Right atrium auricular region (tissue), 2 donors: ENCODE measurements around the gene CNPPD1. TPM values are rescaled to one million over a fixed set of nuclear protein-coding genes. Genes with fewer than 3 reads are reported as not detected.

ENCODE experiments used
- DNase-seq: peaks from one replicate; pipeline ENCODE4 v3.0.0-alpha.2; 2019; ENCODE audit warnings: low spot score
- H3K27ac ChIP-seq, 2 donors: fragments of 200-600 bp; sonication (generic); 1 replicate in 1 of 2; 2 replicates in 1 of 2; pipeline ENCODE4 v1.5.1; 2016 to 2019
- H3K27me3 ChIP-seq, 2 donors: fragments of 200-600 bp; sonication (generic); one replicate each; pipeline versions ENCODE4 v1.5.1 to v1.6.0; 2017 to 2019
- H3K36me3 ChIP-seq: fragments of 200-600 bp; sonication (generic); one replicate; pipeline ENCODE4 v1.5.1; 2016
- H3K4me1 ChIP-seq, 2 donors: fragments of 200-600 bp; sonication (generic); one replicate each; pipeline versions ENCODE4 v1.5.1 to v1.6.0; 2017 to 2019
- H3K4me3 ChIP-seq, 2 donors: fragments of 200-600 bp; sonication (generic); 1 replicate in 1 of 2; 2 replicates in 1 of 2; pipeline ENCODE4 v1.5.1; 2017 to 2019; ENCODE audit warnings: mild to moderate bottlenecking in 1 of 2, moderate library complexity in 1 of 2
- H3K9me3 ChIP-seq, 2 donors: fragments of 200-600 bp; sonication (generic); one replicate each; pipeline ENCODE4 v1.5.1; 2019
- CTCF ChIP-seq, 2 donors: fragments of 200-600 bp; sonication (generic); IDR thresholded peaks; one replicate each; pipeline ENCODE4 v1.5.1; 2019; ENCODE audit warnings: antibody characterized with exemption in 2 of 2
- total RNA-seq, 2 donors: library from RNA; depleted of rRNA; stranded (reverse); fragments of >200 nt; gene quantifications; one replicate each; pipeline ENCODE4 v1.1.0, GENCODE V29; 2016

The CNPPD1 gene
- total RNA-seq, 2 donors from 2014 or later: 32.4 to 42.3 TPM

GRCh38 chr2:219131744-219132143 is 45.0 kb downstream of the CNPPD1 start:
- no peak overlapping the region for H3K27ac ChIP-seq
- no peaks in the 10 kb centered on the region for H3K36me3 ChIP-seq
- no peaks in the 10 kb centered on the region for H3K27me3 ChIP-seq
- DNase-seq: no peak
- no peak for TF ChIP-seq CTCF (IDR thresholded peaks at IDR 0.05)
- no peak overlapping the region for H3K4me3 ChIP-seq
- no peaks in the 10 kb centered on the region for H3K9me3 ChIP-seq
- H3K4me1 ChIP-seq: peaks cover 0 to 21% of the 10 kb centered on the region in 2 donors

GRCh38 chr2:219131327-219131726 is 45.4 kb downstream of the CNPPD1 start:
- Histone ChIP-seq H3K4me1 (peaks cover 0 to 25% of the 10 kb centered on the region in 2 donors), H3K27ac (no peak overlapping the region), H3K9me3 (no peaks in the 10 kb centered on the region), H3K27me3 (no peaks in the 10 kb centered on the region), H3K4me3 (no peak overlapping the region), H3K36me3 (no peaks in the 10 kb centered on the region)
- TF ChIP-seq CTCF (IDR thresholded peaks at IDR 0.05): no peak
- DNase-seq: no peak

GRCh38 chr2:219129589-219129988 is 47.1 kb downstream of the CNPPD1 start:
- no peak for DNase-seq
- Histone ChIP-seq H3K9me3 (no peaks in the 10 kb centered on the region), H3K36me3 (no peaks in the 10 kb centered on the region), H3K27me3 (no peaks in the 10 kb centered on the region), H3K4me1 (peaks cover 0 to 33% of the 10 kb centered on the region in 2 donors), H3K4me3 (no peak overlapping the region), H3K27ac (no peak overlapping the region)
- no peak for TF ChIP-seq CTCF (IDR thresholded peaks at IDR 0.05)

- no peak overlapping the region for H3K27ac ChIP-seq
- no peaks in the 10 kb centered on the region for H3K36me3 ChIP-seq
- peaks cover 0 to 36% of the 10 kb centered on the region in 2 donors for H3K4me1 ChIP-seq
- DNase-seq: no peak
- no peak for TF ChIP-seq CTCF (IDR thresholded peaks at IDR 0.05)
- H3K4me3 ChIP-seq: no peak overlapping the region
- H3K9me3 ChIP-seq: no peaks in the 10 kb centered on the region
- H3K27me3 ChIP-seq: no peaks in the 10 kb centered on the region
Measured at GRCh38 chr2:219128396-219128795, 48.3 kb downstream of the CNPPD1 start.

GRCh38 chr2:219127037-219127635 is 49.6 kb downstream of the CNPPD1 start:
- Histone ChIP-seq H3K4me1 (peaks cover 0 to 36% of the 10 kb centered on the region in 2 donors), H3K9me3 (no peaks in the 10 kb centered on the region), H3K27ac (no peak overlapping the region), H3K36me3 (no peaks in the 10 kb centered on the region), H3K4me3 (no peak overlapping the region), H3K27me3 (no peaks in the 10 kb centered on the region)
- TF ChIP-seq CTCF (IDR thresholded peaks at IDR 0.05): no peak
- no peak for DNase-seq

GRCh38 chr2:219126555-219126954 is 50.2 kb downstream of the CNPPD1 start:
- no peak for DNase-seq
- Histone ChIP-seq H3K4me1 (peaks cover 0 to 36% of the 10 kb centered on the region in 2 donors), H3K36me3 (no peaks in the 10 kb centered on the region), H3K9me3 (no peaks in the 10 kb centered on the region), H3K4me3 (no peak overlapping the region), H3K27me3 (no peaks in the 10 kb centered on the region), H3K27ac (no peak overlapping the region)
- TF ChIP-seq CTCF (IDR thresholded peaks at IDR 0.05): no peak
